Stimulated activated CD8-positive, alpha-beta memory T cell treated with anti-CD3 and anti-CD28 coated beads, Interleukin-4, amount 100 ng/mL, for 1 hour (primary cell): ENCODE data around the gene CSAD.
"Not testable (repeated sequence)": the region's sequence is repeated elsewhere in the genome, so short reads cannot be mapped to it uniquely, and the experiment has no call there.

Experiments used
- DNase-seq, 2 donors: peaks; one replicate each; pipeline ENCODE4 v3.0.0-alpha.2; 2020; ENCODE audit warnings: low read depth in 2 of 2, low spot score in 1 of 2

Gene CSAD

GRCh38 chr12:53218551-53219291 lies 38.0 kb upstream of the CSAD start:
- DNase-seq: no peak

GRCh38 chr12:53217931-53218307 lies 37.2 kb upstream of the CSAD start:
- DNase-seq: no peak

- DNase-seq: no peak
Measured at GRCh38 chr12:53217051-53217930, 36.6 kb upstream of the CSAD start.

GRCh38 chr12:53215497-53215896 lies 34.8 kb upstream of the CSAD start:
- DNase-seq: no peak

GRCh38 chr12:53214687-53215455 lies 34.1 kb upstream of the CSAD start:
- DNase-seq: no peak

GRCh38 chr12:53214221-53214620 lies 33.5 kb upstream of the CSAD start:
- no peak for DNase-seq

GRCh38 chr12:53213348-53213747 lies 32.6 kb upstream of the CSAD start:
- DNase-seq: peak; percentile 73 to 76

- no peak for DNase-seq
Measured at GRCh38 chr12:53212931-53213330, 32.2 kb upstream of the CSAD start.

GRCh38 chr12:53211476-53212381 lies 31.0 kb upstream of the CSAD start:
- DNase-seq: no peak

- DNase-seq: no peak
Measured at GRCh38 chr12:53210843-53211242, 30.1 kb upstream of the CSAD start.

- DNase-seq: no peak
Measured at GRCh38 chr12:53208877-53209463, 28.2 kb upstream of the CSAD start.

- DNase-seq: no peak
Measured at GRCh38 chr12:53208435-53208834, 27.7 kb upstream of the CSAD start.

- peak; percentile 38 for DNase-seq
Measured at GRCh38 chr12:53207042-53207441, 26.3 kb upstream of the CSAD start, which contains the start of gene ITGB7. Gene ITGB7, minus strand, starts transcription at chr12:53207251. Its CDS starts 6,808 bp downstream, at chr12:53200443.

GRCh38 chr12:53205747-53206419 lies 25.2 kb upstream of the CSAD start:
- DNase-seq: peak; percentile 35 to 36

- DNase-seq: no peak
Measured at GRCh38 chr12:53204351-53204750, 23.6 kb upstream of the CSAD start.

- DNase-seq: not testable (repeated sequence)
Measured at GRCh38 chr12:53202316-53202715, 21.6 kb upstream of the CSAD start.

- DNase-seq: no peak
Measured at GRCh38 chr12:53201639-53202038, 20.9 kb upstream of the CSAD start.

- no peak for DNase-seq
Measured at GRCh38 chr12:53201177-53201541, 20.4 kb upstream of the CSAD start.

- DNase-seq: no peak
Measured at GRCh38 chr12:53200458-53201176, 19.9 kb upstream of the CSAD start.
